K562 (cell line): ENCODE measurements around the gene DTNBP1. TPM values are rescaled to one million over a fixed set of nuclear protein-coding genes. Genes with fewer than 3 reads are reported as not detected.
A peak's percentile ranks its signal among the peaks of the same experiment; 100 is the strongest.

ENCODE experiments used
- ATAC-seq: fragments of 200-7000 bp; cut with Tn5 transposase; 3 replicates; pipeline ENCODE4 v1.9.1; 2020; ENCODE audit warnings: moderate library complexity
- Bru-seq: library from RNA; stranded (reverse); fragments of 400-500 nt; gene quantifications from one replicate; lab custom pipeline; 2021; lab: Mats Ljungman, UMichigan
- BruChase-seq, 2 experiments: library from RNA; stranded (reverse); fragments of 400-500 nt; gene quantifications; one replicate each; lab custom pipeline; 2021; lab: Mats Ljungman, UMichigan
- BruUV-seq: library from RNA; stranded (reverse); fragments of 400-500 nt; replicated peaks from 2 replicates; lab custom pipeline; 2021; lab: Mats Ljungman, UMichigan
- CTCF ChIA-PET: fragments of 300-600 bp; formaldehyde crosslinking; extraction: SDS; loops from one replicate; lab custom pipeline; 2021; ENCODE audit warnings: low intra/inter-chr PET ratio; lab: Yijun Ruan, JAX
- POLR2A ChIA-PET: fragments of 300-600, 350-650 bp; sonication (Branson Sonifier 250); formaldehyde crosslinking; extraction: SDS; loops from one replicate; lab custom pipeline; 2021; ENCODE audit warnings: antibody characterized with exemption, inconsistent platforms; lab: Yijun Ruan, JAX
- DNase-seq, 4 experiments: peaks; one replicate each; pipeline versions ENCODE4 v3.0.0 to v3.0.0-alpha.2; 2011 to 2018; ENCODE audit warnings: low spot score in 3 of 4, mixed read lengths in 3 of 4; ENCODE audit errors: extremely low read depth in 1 of 4
- FAIRE-seq: peaks from 2 replicates; lab custom pipeline; 2011; peaks lifted over from hg19 to GRCh38; lab: Jason Lieb, UNC
- H2AFZ ChIP-seq: 2 replicates; pipeline ENCODE4 v1.6.0; 2011; ENCODE audit warnings: low read depth, low read length, control low read depth, inconsistent platforms
- H3K27ac ChIP-seq: fragments of 200-600 bp; 3 replicates; pipeline ENCODE4 v1.8.0; 2011; ENCODE audit warnings: low read depth, mild to moderate bottlenecking, control low read depth, inconsistent platforms, low read length, moderate library complexity, mixed read lengths; ENCODE audit errors: extremely low read depth
- H3K27me3 ChIP-seq, 2 experiments: fragments of 300-600 bp in 1 of 2; 2 replicates in 1 of 2; 3 replicates in 1 of 2; pipeline versions ENCODE4 v1.6.0 to v1.8.0; 2011; ENCODE audit warnings: inconsistent platforms in 2 of 2, low read length in 2 of 2, mild to moderate bottlenecking in 1 of 2, mixed read lengths in 1 of 2, moderate library complexity in 1 of 2; ENCODE audit not compliant: control insufficient read depth in 2 of 2, insufficient read depth in 2 of 2
- H3K36me3 ChIP-seq: fragments of 300-600 bp; 3 replicates; pipeline ENCODE4 v1.8.0; 2011; ENCODE audit warnings: mild to moderate bottlenecking, low read length, inconsistent platforms; ENCODE audit not compliant: control insufficient read depth, insufficient read depth
- H3K4me1 ChIP-seq, 2 experiments: fragments of 200-600 bp in 1 of 2; replicated peaks in 1 of 2; 2 replicates in 1 of 2; 3 replicates in 1 of 2; pipeline versions ENCODE4 v1.5.1 to v1.8.0; 2011; ENCODE audit warnings: inconsistent platforms in 2 of 2, low read length in 2 of 2, mild to moderate bottlenecking in 1 of 2, mixed read lengths in 1 of 2, moderate library complexity in 1 of 2; ENCODE audit not compliant: control insufficient read depth in 2 of 2, insufficient read depth in 2 of 2
- H3K4me2 ChIP-seq: 2 replicates; pipeline ENCODE4 v1.6.1; 2011; ENCODE audit warnings: low read length, control low read depth, inconsistent platforms, mixed read lengths; ENCODE audit not compliant: insufficient read depth
- H3K4me3 ChIP-seq: fragments of 200-600 bp; sonication (generic), shearing (Covaris generic); 2 replicates; pipeline ENCODE4 v1.5.1; 2016; ENCODE audit warnings: control low read depth, inconsistent platforms
- H3K79me2 ChIP-seq: fragments of 200-600 bp; 3 replicates; pipeline ENCODE4 v1.8.0; 2011; ENCODE audit warnings: low read length, inconsistent platforms; ENCODE audit not compliant: control insufficient read depth, insufficient read depth
- H3K9ac ChIP-seq, 2 experiments: 2 replicates each; pipeline versions ENCODE4 v1.6.0 to v1.6.1; 2011; ENCODE audit warnings: low read depth in 2 of 2, low read length in 2 of 2, control low read depth in 1 of 2, inconsistent platforms in 1 of 2, mild to moderate bottlenecking in 1 of 2, mixed read lengths in 1 of 2; ENCODE audit not compliant: insufficient read depth in 1 of 2
- H3K9me1 ChIP-seq: one replicate; pipeline ENCODE4 v1.6.0; 2011; ENCODE audit warnings: inconsistent platforms, mild to moderate bottlenecking, low read length, moderate library complexity; ENCODE audit not compliant: control insufficient read depth, insufficient read depth
- H3K9me3 ChIP-seq: replicated peaks from 2 replicates; pipeline ENCODE4 v1.5.1; 2011; ENCODE audit warnings: low read depth, low read length, inconsistent platforms; ENCODE audit not compliant: control insufficient read depth, insufficient read depth
- H4K20me1 ChIP-seq: replicated peaks from 2 replicates; pipeline ENCODE4 v1.6.1; 2011; ENCODE audit warnings: low read length, inconsistent platforms, mixed read lengths; ENCODE audit not compliant: control insufficient read depth, insufficient read depth
- CC2D1A ChIP-seq: fragments of 450-650 bp; IDR thresholded peaks from 2 replicates; pipeline ENCODE4 v1.6.1; 2017; ENCODE audit warnings: mild to moderate bottlenecking
- EP300 ChIP-seq: IDR thresholded peaks from 2 replicates; pipeline ENCODE4 v1.6.1; 2012; ENCODE audit warnings: low read length, improper control_type of control experiment
- NELFE ChIP-seq: IDR thresholded peaks from 2 replicates; pipeline ENCODE4 v1.6.1; 2011; ENCODE audit warnings: mild to moderate bottlenecking; ENCODE audit not compliant: insufficient read depth, insufficient read length
- NFXL1 ChIP-seq: fragments of 450-650 bp; formaldehyde crosslinking; IDR thresholded peaks from 2 replicates; pipeline ENCODE4 v1.4.0; 2021; ENCODE audit warnings: mild to moderate bottlenecking
- TAF1 ChIP-seq: IDR thresholded peaks from 2 replicates; pipeline ENCODE4 v1.6.1; 2011; ENCODE audit warnings: mild to moderate bottlenecking, low read length, moderate library complexity; ENCODE audit not compliant: insufficient read depth, control insufficient read depth, severe bottlenecking; ENCODE audit errors: extremely low read depth
- U2AF1 ChIP-seq: fragments of 200-400 bp; formaldehyde crosslinking; optimal IDR thresholded peaks from 2 replicates; pipeline ENCODE3; 2017; ENCODE audit warnings: mild to moderate bottlenecking, low read depth, low read length, moderate library complexity
- ZFP30 ChIP-seq: fragments of 250-450 bp; sonication (Bioruptor Pico); IDR thresholded peaks from 2 replicates; pipeline ENCODE4 v1.8.0; 2022; ENCODE audit warnings: moderate library complexity, mild to moderate bottlenecking, inconsistent platforms, borderline replicate concordance
- ZNF140 ChIP-seq: fragments of 250-450 bp; sonication (Bioruptor Pico); IDR thresholded peaks from 2 replicates; pipeline ENCODE4 v1.8.0; 2021; ENCODE audit warnings: moderate library complexity, mild to moderate bottlenecking, inconsistent platforms
- ZNF707 ChIP-seq: fragments of 250-450 bp; sonication (Bioruptor Pico); conservative IDR thresholded peaks from 2 replicates; pipeline ENCODE4 v1.8.0; 2022; ENCODE audit warnings: inconsistent platforms, mild to moderate bottlenecking, moderate library complexity
- WGBS: fragments of 100-300 bp; shearing (Covaris generic); methylation state at CpG from one replicate; pipeline ENCODE4 v1.1.6; 2016; ENCODE audit warnings: low coverage, mixed read lengths; ENCODE audit not compliant: insufficient coverage; ENCODE audit errors: missing lambda C conversion rate; 5-methylcytosine and 5-hydroxymethylcytosine counted together
- in situ Hi-C: fragments of 300-500 bp; cut with MboI; formaldehyde crosslinking; loops from 4 replicates; pipeline ENCODE4 v1.15.0; 2018; ENCODE audit warnings: inconsistent platforms, mixed read lengths
- intact Hi-C: fragments of 100-400 bp; cut with micrococcal nuclease; formaldehyde crosslinking; loops from 2 replicates; pipeline ENCODE4 v1.14.2; 2022
- long read RNA-seq, 3 experiments: library from polyadenylated mRNA in 2 of 3; library from RNA in 1 of 3; unstranded in 2 of 3; stranded (forward) in 1 of 3; transcript quantifications; one replicate each; pipeline ENCODE4 v2.0.0, GENCODE V29; 2019 to 2022
- polyA minus RNA-seq, 3 experiments: library from RNA; depleted of rRNA, polyadenylated mRNA; stranded (reverse); fragments of >200 nt; gene quantifications; 2 replicates each; pipeline ENCODE4 v1.2.3, GENCODE V29; 2011
- polyA plus RNA-seq, 8 experiments: library from polyadenylated mRNA; depleted of rRNA in 4 of 8; stranded (reverse) in 5 of 8; unstranded in 3 of 8; fragments of >200 nt; fragmentation: Nextera tagmentation in 2 of 8; fragmentation: Illumina TruSeq in 1 of 8; extraction: Ambion mirVana in 2 of 8; extraction: Trizol in 1 of 8; gene quantifications; 2 replicates each; pipeline versions ENCODE4 v1.2.1 to v1.2.3, GENCODE V29; 2011 to 2014; ENCODE audit warnings: inconsistent platforms in 1 of 8, missing spikeins in 1 of 8
- total RNA-seq, 7 experiments: library from RNA; depleted of rRNA in 6 of 7; stranded (reverse); fragments of >200 nt in 6 of 7; fragmentation: Illumina TruSeq in 2 of 7; extraction: Trizol in 2 of 7; gene quantifications; 2 replicates each; pipeline versions ENCODE4 v1.2.1 to v1.2.3, GENCODE V29; 2011 to 2021; ENCODE audit warnings: low replicate concordance in 1 of 7
- TF ChIP-seq, protein P1 (sequence below): sonication (generic); formaldehyde crosslinking; IDR thresholded peaks from 2 replicates; pipeline ENCODE4 v1.8.0; 2022; ENCODE audit warnings: missing genetic modification reagents, mild to moderate bottlenecking, borderline replicate concordance

DTNBP1 gene, protein sequence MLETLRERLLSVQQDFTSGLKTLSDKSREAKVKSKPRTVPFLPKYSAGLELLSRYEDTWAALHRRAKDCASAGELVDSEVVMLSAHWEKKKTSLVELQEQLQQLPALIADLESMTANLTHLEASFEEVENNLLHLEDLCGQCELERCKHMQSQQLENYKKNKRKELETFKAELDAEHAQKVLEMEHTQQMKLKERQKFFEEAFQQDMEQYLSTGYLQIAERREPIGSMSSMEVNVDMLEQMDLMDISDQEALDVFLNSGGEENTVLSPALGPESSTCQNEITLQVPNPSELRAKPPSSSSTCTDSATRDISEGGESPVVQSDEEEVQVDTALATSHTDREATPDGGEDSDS
- total RNA-seq (2011; cell fraction: chromatin; rRNA removed; ENCODE audit: low replicate concordance) = 29.2 and 29.4 TPM in 2 replicates
- 15.7 and 16.3 TPM in 2 replicates for total RNA-seq (2011; cell fraction: nucleolus; rRNA removed)
- 24.2 and 31.1 TPM in 2 replicates for total RNA-seq (2011; cell fraction: nucleoplasm; rRNA removed)
- 17.8 and 18.2 TPM in 2 replicates for total RNA-seq (2014; rRNA removed)
- total RNA-seq (2014; rRNA removed; fragmentation: Illumina TruSeq; extraction: Trizol) = 15.2 and 16.7 TPM in 2 replicates
- 20.4 and 20.7 TPM in 2 replicates for total RNA-seq (2015; rRNA removed; fragmentation: Illumina TruSeq; extraction: Trizol)
- total RNA-seq (2021) = 37.1 and 37.7 TPM in 2 replicates
- polyA plus RNA-seq (2011; rRNA removed) = 34.4 and 44.1 TPM in 2 replicates
- polyA plus RNA-seq (2011; cell fraction: cytosol; rRNA removed) = 45.5 and 47.8 TPM in 2 replicates
- 22.0 and 27.6 TPM in 2 replicates for polyA plus RNA-seq (2011; cell fraction: nucleus; rRNA removed)
- polyA plus RNA-seq (2012) = 50.7 and 54.0 TPM in 2 replicates
- polyA plus RNA-seq (2014; fragmentation: Illumina TruSeq; extraction: Trizol) = 40.8 and 54.5 TPM in 2 replicates
- 10 to 100 TPM; 20.2 to 21.4 TPM for polyA plus RNA-seq (2014; fragmentation: Nextera tagmentation; extraction: Ambion mirVana)
- 42.1 and 45.4 TPM in 2 replicates for polyA plus RNA-seq (2014; rRNA removed)
- polyA minus RNA-seq (2011; rRNA and poly(A)+ RNA removed) = 19.4 and 24.8 TPM in 2 replicates
- polyA minus RNA-seq (2011; cell fraction: cytosol; rRNA and poly(A)+ RNA removed) = 13.0 and 18.5 TPM in 2 replicates
- polyA minus RNA-seq (2011; cell fraction: nucleus; rRNA and poly(A)+ RNA removed) = 7.4 and 12.0 TPM in 2 replicates
- Bru-seq, nascent RNA = percentile 82 among the genes with signal in this experiment
- BruChase-seq, experiment 1, labeled RNA remaining after a 2-hour chase = percentile 77 among the genes with signal in this experiment
- BruChase-seq, experiment 2, labeled RNA remaining after a 6-hour chase = percentile 71 among the genes with signal in this experiment
- long read RNA-seq, experiment 1, transcript DTNBP1-203 (9 exons, 1,359 nt) = minor isoform, 11 of 127 reads
- long read RNA-seq, experiment 1, transcript DTNBP1-202 (10 exons, 1,403 nt) = major isoform, 72 of 127 reads
- long read RNA-seq, experiment 1, partial matches to known transcripts = 4 of 127 reads
- long read RNA-seq, experiment 1, other reads (novel, unspliced or antisense) = 39 of 127 reads
- long read RNA-seq, experiment 2, partial matches to known transcripts = 6 of 53 reads
- long read RNA-seq, experiment 2, other reads (novel, unspliced or antisense) = 47 of 53 reads
- long read RNA-seq, experiment 3, transcript DTNBP1-202 (10 exons, 1,403 nt) = major isoform, 9 of 28 reads
- long read RNA-seq, experiment 3, partial matches to known transcripts = 4 of 28 reads
- long read RNA-seq, experiment 3, other reads (novel, unspliced or antisense) = 9 of 28 reads

DNA sequence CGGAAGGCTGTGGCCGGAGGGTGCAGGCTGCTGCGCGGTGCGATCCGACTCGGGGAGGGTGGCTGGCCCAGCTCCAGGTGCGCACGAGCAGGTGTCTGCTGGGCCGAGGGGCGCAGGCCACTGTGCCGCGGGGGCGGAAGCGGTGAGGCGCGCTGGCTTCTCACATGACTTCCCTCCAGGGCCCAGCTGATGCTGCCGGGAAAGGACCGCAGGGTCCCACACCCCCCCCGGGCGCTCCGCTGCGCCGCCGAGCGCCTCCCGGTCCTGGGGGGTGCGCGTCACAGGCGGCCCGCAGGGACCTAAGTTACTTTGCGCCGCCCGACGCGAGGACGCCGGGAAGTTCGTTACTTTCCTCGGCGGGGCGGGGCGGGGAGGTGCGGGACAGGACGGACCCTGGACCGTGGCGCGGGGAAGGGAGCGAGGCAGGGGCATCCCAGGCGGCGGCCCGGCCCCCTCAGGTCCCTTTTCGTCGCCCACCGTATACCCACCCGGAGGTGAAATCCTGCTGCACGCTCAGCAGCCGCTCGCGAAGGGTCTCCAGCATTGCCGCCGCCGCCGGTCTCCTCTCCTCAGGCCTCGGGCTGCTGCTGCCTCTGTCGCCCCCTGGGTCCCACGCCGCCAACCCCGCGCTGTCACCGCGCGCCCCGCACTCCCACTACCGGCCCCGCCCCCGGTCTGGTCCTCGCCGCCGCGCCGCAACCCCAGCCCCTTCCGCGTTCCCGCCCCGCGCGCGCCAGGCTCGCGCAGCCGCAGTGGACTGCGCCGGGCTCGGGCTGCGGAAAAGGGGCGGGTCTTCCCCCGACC, at the start of gene DTNBP1:
TSS of gene DTNBP1 (minus strand) at position 703 of the 804 bp plus-strand sequence. CDS start at position 544, 159 bp downstream.
- POLR2A ChIA-PET = interaction anchor here (0.5 to 1.9 kb wide), 11 partner anchors 10 to 605 kb away, joined by 3 to 10 read pairs (median 3); no protein-coding TSS in a partner anchor
- Histone ChIP-seq H3K9me1 (no peaks in the 10 kb centered on the region), H4K20me1 (no peaks in the 10 kb centered on the region), H3K4me3 (peak within 1 kb of the TSS; percentile 73), H3K27ac (peak within 1 kb of the TSS; percentile 78), H3K36me3 (peaks cover 14% of the 10 kb centered on the region; the same call in 2 of the 3 replicates), H3K4me1 (peaks cover 16 to 17% of the 10 kb centered on the region in 2 experiments; a peak in 4 of 5 replicates), H3K4me2 (peak within 1 kb of the TSS; percentile 85), H3K9me3 (no peaks in the 10 kb centered on the region), H3K27me3 (no peaks in the 10 kb centered on the region), H2AFZ (peak within 1 kb of the TSS; percentile 86), H3K79me2 (peaks cover 32% of the 10 kb centered on the region), H3K9ac (peak within 1 kb of the TSS; percentile 69 to 92)
- peak; percentile 95 for ATAC-seq
- in situ Hi-C loops = no loop called here
- no peak for FAIRE-seq
- CTCF ChIA-PET = interaction anchor here (0.8 kb wide), 1 partner anchor 29 kb away, joined by 3 read pairs; no protein-coding TSS in a partner anchor
- no TSS peak for BruUV-seq
- under 1% methylated on average over 72 of the region's 98 CpGs for WGBS
- peak; percentile 92 to 99 (median 98) for DNase-seq
- intact Hi-C loops = no loop called here
- TF ChIP-seq NFXL1 (CRISPR knock-in tag) = no peak
- TF ChIP-seq CC2D1A = no peak
- TF ChIP-seq ZNF140 (CRISPR knock-in tag) = no peak
- no peak for TF ChIP-seq ZFP30
- TF ChIP-seq ZNF707 (CRISPR knock-in tag) = no peak
- TF ChIP-seq EP300 = no peak
- peak; percentile 20 for TF ChIP-seq TAF1
- TF ChIP-seq, protein P1, sequence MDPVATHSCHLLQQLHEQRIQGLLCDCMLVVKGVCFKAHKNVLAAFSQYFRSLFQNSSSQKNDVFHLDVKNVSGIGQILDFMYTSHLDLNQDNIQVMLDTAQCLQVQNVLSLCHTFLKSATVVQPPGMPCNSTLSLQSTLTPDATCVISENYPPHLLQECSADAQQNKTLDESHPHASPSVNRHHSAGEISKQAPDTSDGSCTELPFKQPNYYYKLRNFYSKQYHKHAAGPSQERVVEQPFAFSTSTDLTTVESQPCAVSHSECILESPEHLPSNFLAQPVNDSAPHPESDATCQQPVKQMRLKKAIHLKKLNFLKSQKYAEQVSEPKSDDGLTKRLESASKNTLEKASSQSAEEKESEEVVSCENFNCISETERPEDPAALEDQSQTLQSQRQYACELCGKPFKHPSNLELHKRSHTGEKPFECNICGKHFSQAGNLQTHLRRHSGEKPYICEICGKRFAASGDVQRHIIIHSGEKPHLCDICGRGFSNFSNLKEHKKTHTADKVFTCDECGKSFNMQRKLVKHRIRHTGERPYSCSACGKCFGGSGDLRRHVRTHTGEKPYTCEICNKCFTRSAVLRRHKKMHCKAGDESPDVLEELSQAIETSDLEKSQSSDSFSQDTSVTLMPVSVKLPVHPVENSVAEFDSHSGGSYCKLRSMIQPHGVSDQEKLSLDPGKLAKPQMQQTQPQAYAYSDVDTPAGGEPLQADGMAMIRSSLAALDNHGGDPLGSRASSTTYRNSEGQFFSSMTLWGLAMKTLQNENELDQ (CRISPR knock-in tag) = no peak
- no peak for TF ChIP-seq NELFE
- peak; percentile 62 for TF ChIP-seq U2AF1
